Head of caudate nucleus (tissue), 42 donors: ENCODE results near the gene MCMBP.
"Not testable (repeated sequence)": the region's sequence is repeated elsewhere in the genome, so short reads cannot be mapped to it uniquely, and the experiment has no call there.

Experiments
- DNase-seq, 42 donors: peaks; one replicate each; pipeline versions ENCODE4 v3.0.0 to v3.0.0-alpha.2; 2020 to 2021; ENCODE audit warnings: mixed read lengths in 7 of 42
- intact Hi-C: fragments of 100-400 bp; cut with DNase I; formaldehyde crosslinking; loops from one replicate; pipeline ENCODE4 v1.15.0; 2022

Gene MCMBP

DNA sequence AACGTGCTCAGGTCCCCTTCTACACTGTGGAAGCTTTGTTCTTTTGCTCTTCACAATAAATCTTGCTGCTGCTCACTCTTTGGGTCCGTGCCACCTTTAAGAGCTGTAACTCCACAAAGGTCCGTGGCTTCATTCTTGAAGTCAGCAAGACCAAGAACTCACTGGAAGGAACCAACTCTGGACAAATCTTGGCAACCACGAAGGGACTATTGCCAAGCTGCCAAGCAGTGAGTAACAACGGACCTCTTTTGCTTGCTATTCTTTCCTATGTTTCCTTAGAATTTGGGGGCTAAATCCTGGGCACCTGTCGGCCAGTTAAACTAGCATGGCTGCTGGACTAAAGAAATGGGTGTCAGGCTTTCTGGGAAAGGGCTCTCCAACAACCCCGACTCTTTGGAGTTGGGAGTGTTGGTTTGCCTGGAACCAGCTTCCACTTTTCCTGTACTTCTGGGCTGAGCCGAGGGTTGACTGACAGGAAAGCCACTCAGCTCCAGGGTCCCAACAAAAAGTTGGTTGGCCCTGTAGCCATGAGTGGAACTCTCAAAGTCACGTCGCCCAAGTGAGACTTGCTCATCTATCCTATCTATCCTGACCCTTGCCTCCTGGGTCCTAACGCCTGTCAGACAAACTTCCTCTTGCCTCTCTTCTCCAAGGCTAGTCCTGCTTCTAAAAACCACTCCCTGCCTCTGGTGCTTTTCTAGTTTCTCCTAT, 11.4 kb upstream of the MCMBP start:
- intact Hi-C loops = not testable (repeated sequence)
- peak in 1 of 42 donors; percentile 34 for DNase-seq

DNA sequence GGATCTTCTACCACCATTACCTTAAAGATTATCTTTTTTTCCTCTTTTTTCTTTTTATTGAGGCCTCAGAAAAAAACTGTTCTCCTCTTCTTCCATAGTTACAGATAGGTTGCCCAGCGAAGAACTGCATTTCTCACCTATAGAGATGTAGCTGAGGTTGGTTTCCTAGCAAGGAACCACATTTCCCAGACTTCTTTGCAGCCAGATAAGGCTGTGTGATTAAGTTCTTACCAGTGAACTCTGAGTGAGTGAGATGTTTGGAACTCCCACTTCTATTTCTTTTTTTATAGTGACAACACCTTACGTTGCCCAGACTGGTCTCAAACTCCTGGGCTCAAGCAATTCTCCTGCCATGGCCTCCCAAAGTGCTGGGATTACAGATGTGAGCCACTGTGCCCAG, 5.9 kb upstream of the MCMBP start:
- no peak for DNase-seq
- intact Hi-C loops = no loop called here

DNA sequence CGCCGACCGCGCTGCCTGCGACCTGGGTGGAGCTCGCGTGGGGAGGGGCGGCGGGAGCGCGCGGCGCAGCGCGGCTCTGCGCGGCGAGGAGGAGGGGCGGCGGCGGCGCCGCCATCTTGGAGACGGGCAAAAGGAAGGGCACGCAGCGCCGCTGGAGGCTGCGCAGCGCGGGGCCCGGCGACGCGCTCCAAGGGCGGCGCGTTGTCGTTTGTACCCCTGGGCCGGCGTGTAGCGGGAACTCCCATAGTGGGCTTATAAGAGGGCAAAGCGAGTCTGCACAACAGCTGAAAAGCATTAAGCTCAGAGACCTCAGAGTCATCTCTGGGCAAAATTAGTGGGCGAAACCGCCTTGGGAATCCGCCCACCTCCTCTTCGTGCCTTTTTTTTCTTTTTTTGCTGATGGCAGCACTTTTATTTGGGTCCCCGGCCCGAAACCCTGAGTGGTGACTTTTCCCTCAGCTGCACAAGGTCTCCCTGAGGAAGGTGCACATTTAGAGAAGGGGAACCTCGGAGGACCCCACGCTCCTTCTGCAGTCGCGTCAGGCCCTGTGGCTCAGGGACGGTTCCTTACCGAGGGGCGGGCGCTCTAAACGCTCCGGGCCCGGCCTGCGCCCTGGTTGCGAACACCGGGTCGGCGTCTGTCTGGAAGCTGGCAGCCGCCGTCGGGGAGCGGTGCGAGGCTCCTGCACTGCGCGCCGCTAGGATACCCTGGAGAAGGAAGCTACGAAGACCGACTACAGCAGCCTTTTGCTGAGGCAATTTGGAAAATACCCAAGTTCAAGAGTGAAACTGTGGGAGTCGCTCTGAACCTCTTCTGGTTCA, 428 bp upstream of the MCMBP start:
- intact Hi-C loops = loop anchor here (1.0 kb wide), 1 partner anchor 19 kb away; the partner anchor contains the start of gene SEC23IP
- peak; percentile 65 to 95 (median 89) for DNase-seq

DNA sequence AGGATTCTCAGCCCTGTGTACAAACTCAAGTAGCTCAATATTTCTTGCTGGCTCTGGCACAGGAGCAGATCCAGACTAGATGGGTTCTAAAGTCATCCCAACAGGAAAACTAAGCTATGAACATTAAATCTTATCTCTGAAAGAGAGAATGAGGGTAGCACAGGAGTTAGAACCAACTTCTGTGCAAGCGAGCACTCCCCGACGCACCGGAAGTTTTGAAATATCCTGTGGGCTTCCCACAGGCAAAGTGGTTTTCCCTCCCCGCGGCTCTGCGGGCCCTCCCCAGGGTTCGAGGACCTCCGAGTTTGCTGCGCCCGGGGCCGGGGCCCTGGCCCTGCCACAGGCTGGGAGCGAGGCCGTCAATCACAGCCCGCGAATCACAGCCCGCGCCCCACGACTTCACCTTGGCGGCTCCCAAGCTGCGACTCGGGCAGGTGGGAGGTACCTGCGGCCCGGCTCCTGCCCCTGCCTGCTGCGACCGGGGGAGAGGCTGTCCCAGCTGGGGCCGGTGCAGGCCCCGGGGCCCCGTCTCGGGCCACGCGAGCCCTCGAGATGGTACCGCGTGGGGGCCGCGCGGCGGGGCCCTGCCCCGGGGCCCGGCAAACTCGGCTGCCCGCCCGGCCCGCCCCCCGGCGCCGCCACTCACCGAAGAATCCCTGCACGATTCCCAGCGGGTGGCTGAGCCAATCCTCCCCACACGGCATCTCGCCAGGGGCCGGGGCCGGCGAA, 598 bp downstream of the MCMBP start:
- intact Hi-C loops = no loop called here
- DNase-seq = peak; percentile 17 to 80 (median 57)

DNA sequence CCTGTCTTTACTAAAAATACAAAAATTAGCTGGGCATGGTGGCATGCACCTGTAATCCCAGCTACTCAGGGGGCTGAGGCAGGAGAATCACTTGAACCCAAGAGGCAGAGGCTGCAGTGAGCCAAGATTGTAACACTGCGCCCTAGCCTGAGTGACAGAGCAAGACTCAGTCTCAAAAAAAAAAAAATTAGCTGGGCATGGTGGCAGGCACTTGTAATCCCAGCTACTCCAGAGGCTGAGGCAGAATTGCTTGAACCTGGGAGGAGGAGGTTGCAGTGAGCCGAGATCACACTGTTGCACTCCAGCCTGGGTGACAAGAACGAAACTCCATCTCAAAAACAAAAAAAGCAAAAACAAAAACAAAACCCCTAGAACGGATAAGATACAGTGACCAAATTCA, 3.2 kb downstream of the MCMBP start:
- DNase-seq, intact Hi-C loops: not testable (repeated sequence)

DNA sequence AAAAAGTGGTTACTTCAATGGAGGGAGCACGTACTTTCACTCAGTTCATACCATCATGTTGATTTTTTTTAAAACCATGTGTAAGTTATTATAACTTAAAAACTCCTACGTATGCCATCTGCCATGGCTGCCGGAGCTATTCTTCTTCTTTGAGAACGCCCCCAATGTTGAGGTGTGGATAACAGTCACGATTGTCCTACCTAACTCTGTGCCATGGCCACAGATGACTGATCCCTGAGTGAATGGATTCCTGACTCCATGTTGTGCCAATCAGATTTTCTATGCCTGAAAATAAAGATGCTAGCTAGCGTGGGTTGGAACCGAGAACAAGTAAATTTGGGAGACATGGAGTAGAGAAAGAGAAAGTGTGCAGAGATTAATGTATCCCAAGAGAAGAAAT, 5.3 kb downstream of the MCMBP start:
- intact Hi-C loops = no loop called here
- DNase-seq = peak in 2 of 42 donors; percentile 3 to 22

DNA sequence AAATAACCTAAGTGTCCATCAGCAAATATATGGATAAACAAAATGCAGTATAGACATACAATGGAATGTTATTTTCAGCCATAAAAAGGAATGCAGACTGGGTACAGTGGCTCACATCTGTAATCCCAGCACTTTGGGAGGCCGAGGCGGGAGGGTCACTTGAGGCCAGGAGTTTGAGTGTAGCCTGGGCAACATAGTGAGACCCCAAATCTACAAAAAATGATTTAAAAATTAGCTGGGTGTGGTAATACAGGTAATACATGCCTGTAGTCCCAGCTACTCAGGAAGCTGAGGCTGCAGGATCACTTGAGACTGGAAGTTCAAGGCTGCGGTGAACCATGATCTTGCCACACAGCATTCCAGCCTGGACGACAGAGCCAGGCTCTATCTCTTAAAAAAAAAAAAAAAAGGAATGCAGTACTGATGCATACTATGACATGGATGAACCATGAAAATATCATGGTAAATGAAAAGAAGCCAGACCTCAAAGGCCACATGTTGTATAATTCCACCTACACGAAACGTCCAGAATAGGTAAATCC, 6.9 kb downstream of the MCMBP start:
- DNase-seq = no peak
- intact Hi-C loops = no loop called here

DNA sequence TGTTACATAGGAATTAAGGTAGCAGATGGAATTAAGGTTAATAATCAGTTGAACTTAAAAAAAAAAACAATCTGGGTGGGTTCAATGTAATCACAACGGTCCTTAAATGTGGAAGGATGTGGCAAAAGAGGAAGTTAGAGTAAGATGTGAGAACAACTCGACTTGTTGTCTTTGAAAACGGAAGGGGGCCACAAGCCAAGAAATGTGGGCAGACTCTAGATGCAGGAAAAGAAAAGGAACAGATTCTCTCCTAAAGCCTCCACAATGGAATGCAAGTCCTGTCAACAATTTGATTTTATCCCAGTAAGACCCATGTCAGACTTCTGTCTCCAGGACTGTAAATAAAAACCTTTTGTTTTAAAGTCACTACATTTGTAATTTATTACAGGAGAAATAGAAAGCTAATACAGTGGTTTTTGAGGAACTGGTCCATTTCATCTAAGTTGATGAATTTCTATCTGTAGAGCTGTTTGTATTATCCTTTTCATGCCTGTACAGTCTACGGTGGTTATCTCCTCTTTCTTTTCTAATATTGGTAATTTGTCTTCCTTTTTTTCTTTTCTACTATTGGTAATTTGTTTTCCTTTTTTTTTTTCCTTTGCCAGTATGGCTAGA, 8.6 kb downstream of the MCMBP start:
- intact Hi-C loops = no loop called here
- no peak for DNase-seq

DNA sequence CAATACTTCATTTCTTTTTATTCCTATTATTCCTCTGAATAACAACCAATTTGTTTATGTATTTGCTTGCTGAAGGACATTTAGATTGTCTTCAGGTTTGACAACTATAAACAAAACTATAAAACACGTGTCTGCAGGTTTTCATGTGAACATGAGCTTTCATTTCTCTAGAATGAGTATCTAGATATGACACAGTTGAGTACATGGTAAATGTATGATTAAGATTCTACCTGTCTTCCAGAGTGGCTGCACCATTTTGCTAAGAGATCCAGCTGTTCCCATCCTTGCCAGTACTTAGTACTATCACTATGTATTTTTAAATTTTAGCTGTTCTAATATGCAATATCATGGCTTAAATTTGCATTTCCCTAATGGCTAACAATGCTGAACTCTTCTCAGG, 10.1 kb downstream of the MCMBP start:
- intact Hi-C loops = no loop called here
- DNase-seq = no peak

DNA sequence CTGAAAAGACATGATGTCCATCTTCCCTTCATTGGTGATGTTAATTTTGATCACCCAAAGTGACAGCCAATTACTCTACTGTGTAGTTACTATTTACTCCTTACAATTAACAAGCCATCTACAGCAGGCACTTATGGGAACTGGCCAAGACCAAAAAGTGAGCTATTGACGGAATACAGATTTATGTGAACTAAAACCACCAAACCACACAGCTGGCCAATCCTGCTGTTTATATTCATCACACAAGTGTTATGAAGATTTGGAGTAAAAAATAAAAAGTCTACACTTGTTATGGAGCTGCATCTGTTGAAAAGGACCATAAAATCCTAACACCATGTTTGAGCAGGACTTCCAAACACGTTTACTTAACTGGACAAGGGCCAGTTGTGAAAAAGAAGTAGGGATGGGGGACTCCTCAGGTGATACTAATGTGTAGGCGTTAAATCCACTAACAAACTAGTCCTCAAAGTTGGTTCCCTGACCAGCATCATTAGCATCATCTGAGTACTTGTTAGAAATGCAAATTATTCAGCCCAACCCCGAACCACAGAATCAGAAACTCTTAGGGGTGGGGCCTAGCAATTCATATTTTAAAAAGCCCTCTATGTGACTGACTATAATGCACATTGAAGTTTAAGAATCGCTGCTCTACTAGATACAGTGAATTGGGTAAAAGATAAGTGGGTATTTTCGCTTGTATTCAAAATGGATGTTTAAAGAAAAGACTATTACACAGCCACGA, 11.6 kb downstream of the MCMBP start:
- intact Hi-C loops = no loop called here
- no peak for DNase-seq

DNA sequence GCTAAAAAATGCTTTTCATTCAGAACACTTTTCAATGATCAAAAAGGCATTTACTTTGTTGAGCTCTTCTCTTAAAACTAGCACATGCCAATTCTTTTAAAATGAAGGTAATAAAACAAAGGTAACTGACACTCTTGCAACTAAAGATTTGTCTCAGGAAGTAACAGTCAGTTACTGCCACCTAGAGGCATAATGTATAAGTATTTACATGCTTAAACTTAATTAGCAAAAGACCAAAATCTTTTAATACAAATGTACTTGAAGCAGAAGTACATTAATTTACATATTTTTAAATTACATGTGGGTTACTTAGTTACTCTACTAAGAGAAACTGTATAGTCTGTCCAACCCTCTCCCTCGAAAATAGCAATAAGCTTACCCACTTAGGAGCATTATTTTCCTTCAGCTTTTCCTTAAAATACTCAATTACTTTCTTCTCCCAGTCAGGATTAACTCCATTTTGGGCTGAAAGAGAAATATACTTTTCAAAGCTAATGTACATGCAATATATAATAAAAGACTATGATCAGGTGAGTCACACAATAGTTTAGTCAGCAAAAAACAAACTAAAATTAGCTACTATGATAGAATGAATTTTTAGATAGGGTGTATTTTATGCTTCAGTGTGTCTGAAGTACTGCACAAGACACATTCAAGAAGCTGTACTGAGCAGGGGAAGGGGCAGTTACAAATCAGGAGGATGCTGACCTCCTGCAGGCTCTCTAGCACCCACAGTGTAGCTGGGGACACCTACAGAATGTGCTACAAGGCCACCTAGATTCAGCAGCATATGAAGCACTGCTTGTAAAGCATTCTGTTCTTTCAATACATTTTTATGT, 13.0 kb downstream of the MCMBP start:
- intact Hi-C loops = loop anchor here (5.0 to 10.0 kb wide), 3 partner anchors 105 to 252 kb away; no protein-coding TSS in a partner anchor
- DNase-seq = no peak

DNA sequence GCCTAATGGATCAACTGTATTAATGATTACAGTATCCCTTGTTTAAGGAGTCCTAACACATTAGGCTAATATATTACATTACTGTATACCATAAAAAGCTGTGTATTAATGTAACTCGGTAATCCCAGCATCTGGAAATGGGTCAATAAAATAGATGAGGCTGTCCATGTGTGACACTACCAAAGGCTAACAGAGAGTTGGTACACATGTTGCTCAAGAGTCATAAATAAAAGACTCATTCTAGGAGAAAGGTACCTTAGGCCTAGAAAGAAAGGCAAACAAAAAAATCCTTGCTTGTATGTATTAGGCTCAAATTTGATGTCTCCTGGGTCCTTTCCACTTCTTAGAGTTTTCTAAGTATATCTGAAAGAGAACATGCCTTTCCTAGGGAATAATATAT, 14.6 kb downstream of the MCMBP start:
- no peak for DNase-seq
- intact Hi-C loops = loop anchor here (5.0 to 10.0 kb wide), 3 partner anchors 103 to 251 kb away; no protein-coding TSS in a partner anchor

DNA sequence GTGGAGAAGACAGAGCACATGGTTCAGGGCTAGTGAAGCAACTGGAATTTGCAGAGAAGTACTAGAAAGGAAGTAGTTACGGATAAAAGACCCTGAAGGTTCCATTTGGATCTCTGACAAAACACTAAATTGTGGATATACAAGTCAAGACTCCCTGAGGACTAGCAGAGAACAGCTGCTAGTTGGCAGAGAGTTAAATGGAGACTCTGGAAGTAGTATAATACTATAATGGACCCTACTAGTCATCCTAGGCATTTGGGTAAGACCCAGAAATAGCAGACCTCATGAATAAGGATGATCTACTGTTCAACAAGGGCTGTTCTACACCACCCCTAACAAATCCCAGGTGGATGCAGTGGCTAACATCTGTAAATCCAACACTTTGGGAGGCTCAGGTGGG, 19.1 kb downstream of the MCMBP start:
- intact Hi-C loops = loop anchor here (10.0 kb wide), 1 partner anchor 99 kb away; no protein-coding TSS in a partner anchor
- DNase-seq = no peak

DNA sequence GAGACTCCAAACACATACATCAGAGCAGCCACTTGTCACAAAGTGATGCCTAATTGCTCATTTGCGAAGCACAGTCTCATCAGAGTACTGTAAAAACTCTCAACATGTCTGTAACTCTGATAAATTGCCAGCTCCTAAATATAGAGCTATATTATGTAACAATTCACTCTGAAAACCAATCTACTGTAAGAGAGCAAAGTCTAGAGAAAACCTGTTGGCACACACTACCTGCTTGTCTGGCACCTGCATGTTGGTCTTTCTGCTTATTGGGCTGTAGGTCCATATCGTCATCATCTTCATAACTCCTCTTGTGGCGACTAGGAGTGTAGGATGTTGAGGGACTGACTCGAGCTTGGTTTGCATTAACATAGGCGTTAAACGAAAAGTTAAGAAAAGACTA, 19.8 kb downstream of the MCMBP start:
- intact Hi-C loops = loop anchor here (10.0 kb wide), 1 partner anchor 98 kb away; no protein-coding TSS in a partner anchor
- peak in 3 of 42 donors; percentile 18 to 35 (median 28) for DNase-seq

DNA sequence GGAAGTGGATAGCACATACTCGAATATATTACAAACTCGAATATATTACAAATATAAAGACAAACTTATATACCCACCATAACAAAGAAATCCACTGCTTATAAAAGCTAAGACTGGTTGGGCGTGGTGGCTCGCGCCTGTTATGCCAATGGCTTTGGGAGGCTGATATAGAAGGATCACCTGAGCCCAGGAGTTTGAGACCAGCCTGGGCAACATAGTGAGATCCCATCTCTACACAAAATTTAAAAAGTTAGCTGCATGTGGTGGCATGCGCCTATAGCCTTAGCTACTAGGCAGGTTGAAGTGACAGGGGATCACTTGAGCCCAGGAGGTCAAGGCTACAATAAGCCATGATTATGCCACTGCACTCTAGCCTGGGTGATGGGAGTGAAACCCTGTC, 20.4 kb downstream of the MCMBP start:
- no peak for DNase-seq
- intact Hi-C loops = loop anchor here (10.0 kb wide), 1 partner anchor 97 kb away; no protein-coding TSS in a partner anchor

DNA sequence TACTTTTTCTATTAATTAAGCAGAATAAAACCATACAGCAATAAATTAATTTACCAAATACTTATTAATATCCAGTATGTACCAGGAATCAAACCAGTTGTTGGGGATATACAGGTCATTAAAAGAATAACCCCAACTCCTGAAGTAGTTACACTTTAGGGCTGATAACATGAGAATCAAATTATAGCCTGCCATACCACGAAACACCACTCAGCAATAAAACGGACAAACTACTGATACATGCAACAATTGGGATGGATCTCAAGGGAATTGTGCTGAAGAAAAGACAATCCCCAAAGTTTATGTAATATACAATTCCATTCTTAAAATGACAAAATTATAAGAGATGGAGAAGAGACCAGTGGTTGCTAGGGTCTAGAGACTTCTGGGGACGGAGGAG, 22.7 kb downstream of the MCMBP start:
- intact Hi-C loops = loop anchor here (10.0 kb wide), 1 partner anchor 95 kb away; no protein-coding TSS in a partner anchor
- no peak for DNase-seq
